Measurements from ENCODE around the gene NFATC2. TPM values are rescaled to one million over a fixed set of nuclear protein-coding genes. Genes with fewer than 3 reads are reported as not detected.

The NFATC2 gene
- 0.20 TPM in 1 of 2 replicates, not detected in the other for polyA plus RNA-seq

GRCh38 chr20:51542571-51543421 lies at the start of gene NFATC2:
Gene NFATC2 (minus strand): TSS chr20:51542719. CDS start chr20:51542499, 220 bp downstream.

Other genes starting within 250 kb of the NFATC2 start
- 7.5 and 15.6 TPM in 2 replicates for gene ATP9A, start 225.7 kb upstream of the NFATC2 start, polyA plus RNA-seq

All from Purkinje cell (primary cell).